Osteoblast (primary cell): ENCODE data around the gene HMGA1. TPM values are rescaled to one million over a fixed set of nuclear protein-coding genes. Genes with fewer than 3 reads are reported as not detected.

ENCODE experiments used
- DNase-seq: peaks from one replicate; pipeline ENCODE4 v3.0.0; 2011; ENCODE audit warnings: low spot score, mixed read lengths; ENCODE audit not compliant: insufficient read length; ENCODE audit errors: missing footprints
- H2AFZ ChIP-seq: 2 replicates; pipeline ENCODE4 v1.6.0; 2011; ENCODE audit warnings: mild to moderate bottlenecking, low read length
- H3K27ac ChIP-seq: 2 replicates; pipeline ENCODE4 v1.5.1; 2011; ENCODE audit warnings: mild to moderate bottlenecking, low read depth, low read length, moderate library complexity
- H3K27me3 ChIP-seq: 2 replicates; pipeline ENCODE4 v1.6.0; 2012; ENCODE audit warnings: mild to moderate bottlenecking, control low read depth, inconsistent platforms, low read length, moderate library complexity; ENCODE audit not compliant: insufficient read depth
- H3K36me3 ChIP-seq: 2 replicates; pipeline ENCODE4 v1.5.1; 2011; ENCODE audit warnings: mild to moderate bottlenecking, low read length, control low read depth, moderate library complexity; ENCODE audit not compliant: insufficient read depth
- H3K4me1 ChIP-seq: 2 replicates; pipeline ENCODE4 v1.5.1; 2011; ENCODE audit warnings: mild to moderate bottlenecking, low read length, control low read depth, moderate library complexity; ENCODE audit not compliant: insufficient read depth
- H3K4me2 ChIP-seq: 2 replicates; pipeline ENCODE4 v1.6.0; 2011; ENCODE audit warnings: mild to moderate bottlenecking, low read length; ENCODE audit not compliant: insufficient read depth
- H3K4me3 ChIP-seq: fragments of 200-600 bp; sonication (generic); 3 replicates; pipeline ENCODE4 v1.5.1; 2012; ENCODE audit warnings: mild to moderate bottlenecking, low read length, inconsistent platforms; ENCODE audit not compliant: insufficient read depth
- H3K79me2 ChIP-seq: 2 replicates; pipeline ENCODE4 v1.6.0; 2012; ENCODE audit warnings: mild to moderate bottlenecking, low read length, control low read depth, inconsistent platforms; ENCODE audit not compliant: insufficient read depth
- H3K9me3 ChIP-seq: 2 replicates; pipeline ENCODE4 v1.5.1; 2011; ENCODE audit warnings: low read depth, low read length, control low read depth
- H4K20me1 ChIP-seq: 2 replicates; pipeline ENCODE4 v1.6.0; 2012; ENCODE audit warnings: mild to moderate bottlenecking, low read length, control low read depth; ENCODE audit not compliant: insufficient read depth
- CTCF ChIP-seq: IDR thresholded peaks from 2 replicates; pipeline ENCODE4 v1.5.1; 2011; ENCODE audit warnings: mild to moderate bottlenecking, low read depth, low read length, moderate library complexity; ENCODE audit errors: extremely low read depth
- total RNA-seq: library from RNA; depleted of rRNA; stranded (reverse); fragments of >200 nt; gene quantifications from 2 replicates; pipeline ENCODE4 v1.2.3, GENCODE V29; 2012

HMGA1 gene
- total RNA-seq, 1 donor, result 59.4 TPM

GRCh38 chr6:34230653-34231371, 5.9 kb upstream of the HMGA1 start:
- TF ChIP-seq CTCF, result no peak
- peak; percentile 82 for DNase-seq
- Histone ChIP-seq H2AFZ (no peak overlapping the region), H3K36me3 (no peaks in the 10 kb centered on the region), H4K20me1 (no peaks in the 10 kb centered on the region), H3K27ac (no peak overlapping the region), H3K4me2 (no peak overlapping the region), H3K4me1 (peaks cover 4% of the 10 kb centered on the region), H3K79me2 (no peaks in the 10 kb centered on the region), H3K4me3 (no peak overlapping the region), H3K9me3 (no peaks in the 10 kb centered on the region), H3K27me3 (no peaks in the 10 kb centered on the region)

GRCh38 chr6:34231566-34232336, 4.9 kb upstream of the HMGA1 start:
- peaks cover 8% of the 10 kb centered on the region for H3K4me1 ChIP-seq
- H3K4me2 ChIP-seq, result no peak overlapping the region
- H3K27ac ChIP-seq, result no peak overlapping the region
- H4K20me1 ChIP-seq, result no peaks in the 10 kb centered on the region
- H3K9me3 ChIP-seq, result no peaks in the 10 kb centered on the region
- no peak overlapping the region for H3K4me3 ChIP-seq
- no peaks in the 10 kb centered on the region for H3K36me3 ChIP-seq
- no peaks in the 10 kb centered on the region for H3K27me3 ChIP-seq
- no peak overlapping the region for H2AFZ ChIP-seq
- no peak for TF ChIP-seq CTCF
- no peaks in the 10 kb centered on the region for H3K79me2 ChIP-seq
- DNase-seq, result no peak

- no peak overlapping the region for H2AFZ ChIP-seq
- no peaks in the 10 kb centered on the region for H4K20me1 ChIP-seq
- H3K4me3 ChIP-seq, result no peak overlapping the region
- DNase-seq, result peak; percentile 81
- H3K9me3 ChIP-seq, result no peaks in the 10 kb centered on the region
- H3K4me2 ChIP-seq, result no peak overlapping the region
- H3K27ac ChIP-seq, result no peak overlapping the region
- peaks cover 8% of the 10 kb centered on the region for H3K4me1 ChIP-seq
- H3K27me3 ChIP-seq, result no peaks in the 10 kb centered on the region
- H3K79me2 ChIP-seq, result peaks cover 5% of the 10 kb centered on the region
- TF ChIP-seq CTCF, result no peak
- no peaks in the 10 kb centered on the region for H3K36me3 ChIP-seq
Measured at GRCh38 chr6:34232901-34233300, 3.8 kb upstream of the HMGA1 start.

GRCh38 chr6:34233867-34234266, 2.8 kb upstream of the HMGA1 start:
- H3K9me3 ChIP-seq, result no peaks in the 10 kb centered on the region
- H3K4me1 ChIP-seq, result peaks cover 16% of the 10 kb centered on the region
- no peak for DNase-seq
- no peak for TF ChIP-seq CTCF
- no peak overlapping the region for H3K4me3 ChIP-seq
- H2AFZ ChIP-seq, result no peak overlapping the region
- H4K20me1 ChIP-seq, result peaks cover 3% of the 10 kb centered on the region
- H3K4me2 ChIP-seq, result no peak overlapping the region
- H3K36me3 ChIP-seq, result no peaks in the 10 kb centered on the region
- no peaks in the 10 kb centered on the region for H3K27me3 ChIP-seq
- H3K27ac ChIP-seq, result no peak overlapping the region
- peaks cover 14% of the 10 kb centered on the region for H3K79me2 ChIP-seq
